Activated CD4-positive, alpha-beta T cell treated with anti-CD3 and anti-CD28 coated beads, Interleukin-2, amount 50 U/mL, for 1 hour (primary cell): ENCODE results near the gene TYK2.

Experiments
- DNase-seq: peaks from one replicate; pipeline ENCODE4 v3.0.0-alpha.2; 2020

Gene TYK2

GRCh38 chr19:10305139-10305806 is 75.1 kb downstream of the TYK2 start:
- no peak for DNase-seq
